NCI-H128 (cell line): ENCODE data around the gene SEH1L.

Source experiments
- DNase-seq: peaks from one replicate; lab custom pipeline; 2025; ENCODE audit not compliant: unreplicated experiment; lab: John Stamatoyannopoulos, UW

The SEH1L gene

DNA sequence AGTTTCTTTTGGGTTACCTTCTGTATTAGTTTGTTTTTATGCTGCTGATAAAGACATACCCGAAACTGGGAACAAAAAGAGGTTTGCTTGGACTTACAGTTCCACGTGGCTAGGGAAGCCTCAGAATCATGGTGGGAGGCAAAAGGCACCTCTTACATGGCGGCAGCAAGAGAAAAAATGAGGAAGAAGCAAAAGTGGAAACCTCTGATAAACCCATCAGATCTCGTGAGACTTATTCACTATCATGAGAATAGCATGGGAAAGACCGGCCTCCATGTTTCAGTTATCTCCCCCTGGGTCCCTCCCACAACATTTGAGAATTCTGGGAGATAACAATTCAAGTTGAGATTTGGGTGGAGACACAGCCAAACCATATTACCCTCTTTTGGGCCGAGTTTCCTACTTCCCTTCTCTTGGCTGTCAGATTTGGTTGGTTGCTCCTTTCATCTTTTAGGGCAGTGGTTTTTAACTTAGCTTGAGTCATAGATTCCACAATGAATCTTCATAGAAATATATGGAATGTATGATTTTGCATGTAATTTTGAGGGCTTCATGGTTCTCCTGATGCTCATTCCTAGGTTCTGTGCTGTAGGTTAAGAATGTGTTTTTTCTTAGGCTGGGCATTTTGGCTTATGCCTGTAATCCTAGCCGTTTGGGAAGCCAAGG lies 87.6 kb downstream of the SEH1L start:
- DNase-seq: no peak

DNA sequence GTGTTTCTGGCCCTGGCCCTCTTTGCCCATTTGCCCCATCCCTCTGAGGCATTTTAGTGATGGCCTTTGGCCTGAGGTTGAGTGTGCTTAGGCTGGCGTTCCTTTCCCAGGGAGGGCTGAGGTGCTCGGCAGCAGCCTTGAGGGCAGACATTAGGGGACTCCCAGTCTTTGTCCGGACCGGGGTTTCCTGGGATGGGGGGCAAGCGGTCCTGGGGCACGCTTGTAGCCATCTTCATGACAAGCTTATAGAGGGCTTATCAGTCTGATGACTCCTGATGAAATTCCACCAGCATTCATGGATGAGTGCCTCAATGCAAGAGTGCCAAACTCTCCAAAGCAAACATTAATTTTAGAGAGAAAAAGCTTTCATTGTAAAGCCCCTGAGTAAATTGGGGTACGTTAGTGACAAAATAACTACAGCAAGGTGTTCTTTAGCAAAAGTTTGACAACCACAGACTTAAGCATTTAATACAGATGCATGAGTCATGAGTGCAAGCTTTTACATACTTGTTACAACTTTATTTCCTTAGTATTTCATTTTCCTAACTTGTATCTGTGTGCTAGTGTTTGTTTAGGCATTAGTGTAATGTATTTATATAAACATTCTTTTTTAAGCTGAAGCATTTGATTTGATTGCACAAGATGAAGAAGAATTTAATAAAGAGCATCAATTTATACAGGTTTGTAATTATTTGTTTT lies 89.0 kb downstream of the SEH1L start:
- DNase-seq: no peak
